Endothelial cell of umbilical vein (primary cell): Measurements from ENCODE around the gene ROBO4.

Experiments used
- FOS ChIP-seq: IDR thresholded peaks from 2 replicates; pipeline ENCODE4 v1.6.1; 2011; ENCODE audit warnings: mild to moderate bottlenecking, low read length, moderate library complexity, borderline replicate concordance; ENCODE audit not compliant: insufficient read depth
- POLR2AphosphoS5 ChIP-seq: IDR thresholded peaks from 2 replicates; pipeline ENCODE4 v1.6.1; 2012; ENCODE audit warnings: low read depth, mild to moderate bottlenecking, control low read depth, low read length, moderate library complexity; ENCODE audit not compliant: insufficient read depth
- TF ChIP-seq, protein P1 (sequence below), 2 donors: IDR thresholded peaks; 1 replicate in 1 of 2; 2 replicates in 1 of 2; pipeline ENCODE4 v1.5.1; 2011; ENCODE audit warnings: low read length in 2 of 2, mild to moderate bottlenecking in 2 of 2, moderate library complexity in 2 of 2, control low read depth in 1 of 2, inconsistent platforms in 1 of 2, low read depth in 1 of 2; ENCODE audit not compliant: insufficient read depth in 1 of 2; ENCODE audit errors: extremely low read depth in 1 of 2

- TF ChIP-seq POLR2AphosphoS5, result peak; percentile 93
- TF ChIP-seq, protein P1, sequence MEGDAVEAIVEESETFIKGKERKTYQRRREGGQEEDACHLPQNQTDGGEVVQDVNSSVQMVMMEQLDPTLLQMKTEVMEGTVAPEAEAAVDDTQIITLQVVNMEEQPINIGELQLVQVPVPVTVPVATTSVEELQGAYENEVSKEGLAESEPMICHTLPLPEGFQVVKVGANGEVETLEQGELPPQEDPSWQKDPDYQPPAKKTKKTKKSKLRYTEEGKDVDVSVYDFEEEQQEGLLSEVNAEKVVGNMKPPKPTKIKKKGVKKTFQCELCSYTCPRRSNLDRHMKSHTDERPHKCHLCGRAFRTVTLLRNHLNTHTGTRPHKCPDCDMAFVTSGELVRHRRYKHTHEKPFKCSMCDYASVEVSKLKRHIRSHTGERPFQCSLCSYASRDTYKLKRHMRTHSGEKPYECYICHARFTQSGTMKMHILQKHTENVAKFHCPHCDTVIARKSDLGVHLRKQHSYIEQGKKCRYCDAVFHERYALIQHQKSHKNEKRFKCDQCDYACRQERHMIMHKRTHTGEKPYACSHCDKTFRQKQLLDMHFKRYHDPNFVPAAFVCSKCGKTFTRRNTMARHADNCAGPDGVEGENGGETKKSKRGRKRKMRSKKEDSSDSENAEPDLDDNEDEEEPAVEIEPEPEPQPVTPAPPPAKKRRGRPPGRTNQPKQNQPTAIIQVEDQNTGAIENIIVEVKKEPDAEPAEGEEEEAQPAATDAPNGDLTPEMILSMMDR (IDR thresholded peaks at IDR 0.05; ENCODE audit: extremely low read depth in 1 of 2, insufficient read depth in 1 of 2, low read depth in 1 of 2, low read length in 2 of 2), result no peak
- TF ChIP-seq FOS, result no peak
These were observed 18.7 kb downstream of the ROBO4 start for GRCh38 chr11:124878759-124879492.
